Psoas muscle (tissue), 8 donors: ENCODE data around the gene RPL14. TPM values are rescaled to one million over a fixed set of nuclear protein-coding genes. Genes with fewer than 3 reads are reported as not detected.

Source experiments
- ATAC-seq, 4 donors: fragments of 200-7000 bp; cut with Tn5 transposase; one replicate each; pipeline ENCODE4 v1.9.1; 2020; ENCODE audit warnings: moderate library complexity in 3 of 4, mild to moderate bottlenecking in 2 of 4
- DNase-seq, 2 donors: peaks; one replicate each; pipeline ENCODE4 v3.0.0-alpha.2; 2020
- H3K27ac ChIP-seq: fragments of 200-600 bp; one replicate; pipeline ENCODE4 v1.8.0; 2022
- H3K27me3 ChIP-seq, 3 donors: fragments of 200-600 bp in 1 of 3; one replicate each; pipeline versions ENCODE4 v1.6.1 to v1.8.0; 2013 to 2022; ENCODE audit warnings: low read length in 2 of 3, mild to moderate bottlenecking in 2 of 3, moderate library complexity in 1 of 3; ENCODE audit not compliant: insufficient read depth in 3 of 3
- H3K36me3 ChIP-seq, 2 donors: fragments of 200-600 bp in 1 of 2; one replicate each; pipeline versions ENCODE4 v1.6.1 to v1.8.0; 2013 to 2022; ENCODE audit warnings: low read depth in 1 of 2, mild to moderate bottlenecking in 1 of 2, moderate library complexity in 1 of 2; ENCODE audit not compliant: insufficient read depth in 1 of 2
- H3K4me1 ChIP-seq: fragments of 200-600 bp; one replicate; pipeline ENCODE4 v1.8.0; 2022
- H3K4me3 ChIP-seq: fragments of 200-600 bp; one replicate; pipeline ENCODE4 v1.8.0; 2022; ENCODE audit warnings: mild to moderate bottlenecking
- H3K9me3 ChIP-seq: fragments of 200-600 bp; one replicate; pipeline ENCODE4 v1.8.0; 2022
- CTCF ChIP-seq: fragments of 200-600 bp; IDR thresholded peaks from one replicate; pipeline ENCODE4 v1.8.0; 2022; ENCODE audit warnings: antibody characterized with exemption
- WGBS, 3 donors: extraction: QIAGEN DNeasy Blood & Tissue Kit; methylation state at CpG; one replicate each; pipeline versions ENCODE4 v1.1.6 to v1.1.7; 2013; 5-methylcytosine and 5-hydroxymethylcytosine counted together
- intact Hi-C, 2 donors: fragments of 100-400 bp; cut with DNase I; formaldehyde crosslinking; loops; one replicate each; pipeline versions ENCODE4 v1.11.0 to v1.14.2; 2022
- polyA plus RNA-seq, 3 donors: library from polyadenylated mRNA; stranded (reverse); fragments of 200-250 nt; gene quantifications; one replicate each; pipeline ENCODE4 v1.2.3, GENCODE V29; 2013
- total RNA-seq, 4 donors: library from RNA; stranded (reverse); fragmentation: NEBNext Ultra II Directional in 2 of 4; extraction: Animal tissue kit (Norgen Biotek cat#: 25700) in 2 of 4; gene quantifications; one replicate each; pipeline versions ENCODE4 v1.2.1 to v1.2.4, GENCODE V29; 2021 to 2023
- donor health status: healthy with polysubstance abuse.
- donor health status: DM: no; HTN: no; CAD: no; lungs with moderate emphysema.
- donor health status: Bipolar disorder and iron deficiency.
- donor health status: healthy.
- donor health status: DM: yes; HTN: yes; CAD: no.
- donor health status: DM: no; HTN: no; CAD: no.
- donor health status: DM: no; HTN: no; CAD: no.
- donor health status: DM: yes; HTN: yes; CAD: no.

The RPL14 gene
- total and polyA plus RNA-seq, 7 donors: 997 to 1,819 (median 1,323) TPM

GRCh38 chr3:40490916-40491315, 33.8 kb downstream of the RPL14 start:
- Histone ChIP-seq H3K27ac (no peak overlapping the region), H3K9me3 (peaks cover 24% of the 10 kb centered on the region), H3K36me3 (peaks cover 15 to 27% of the 10 kb centered on the region in 2 donors), H3K27me3 (no peaks in the 10 kb centered on the region), H3K4me1 (no peaks in the 10 kb centered on the region), H3K4me3 (no peak overlapping the region)
- no peak for TF ChIP-seq CTCF
- no peak for DNase-seq
- intact Hi-C loops: no loop called here
- ATAC-seq: no peak
- WGBS, 3 donors: 93 to 94% (median 94%) methylated on average over 5 of the region's 5 CpGs

- H3K27ac ChIP-seq: no peak overlapping the region
- WGBS, 3 donors: 29 to 45% (median 31%) methylated on average over 2 of the region's 2 CpGs
- no peaks in the 10 kb centered on the region for H3K4me1 ChIP-seq
- intact Hi-C loops: no loop called here
- no peaks in the 10 kb centered on the region for H3K9me3 ChIP-seq
- H3K4me3 ChIP-seq: no peak overlapping the region
- no peaks in the 10 kb centered on the region for H3K27me3 ChIP-seq
- DNase-seq: no peak
- no peaks in the 10 kb centered on the region for H3K36me3 ChIP-seq
- ATAC-seq: no peak
- TF ChIP-seq CTCF: no peak
Observed at GRCh38 chr3:40494698-40495097, 37.6 kb downstream of the RPL14 start.

GRCh38 chr3:40497288-40497687, 40.1 kb downstream of the RPL14 start:
- Histone ChIP-seq H3K9me3 (no peaks in the 10 kb centered on the region), H3K4me1 (no peaks in the 10 kb centered on the region), H3K36me3 (no peaks in the 10 kb centered on the region), H3K27me3 (no peaks in the 10 kb centered on the region), H3K4me3 (no peak overlapping the region), H3K27ac (no peak overlapping the region)
- TF ChIP-seq CTCF: no peak
- no peak for DNase-seq
- intact Hi-C loops: no loop called here
- 83 to 88% (median 84%) methylated on average over 2 of the region's 2 CpGs for WGBS, 3 donors
- ATAC-seq: no peak

GRCh38 chr3:40499952-40500351, 42.8 kb downstream of the RPL14 start:
- DNase-seq (no peak), ATAC-seq (no peak)
- Histone ChIP-seq H3K36me3 (no peaks in the 10 kb centered on the region), H3K27ac (no peak overlapping the region), H3K27me3 (no peaks in the 10 kb centered on the region), H3K4me3 (no peak overlapping the region), H3K4me1 (peaks cover 4% of the 10 kb centered on the region), H3K9me3 (no peaks in the 10 kb centered on the region)
- TF ChIP-seq CTCF: no peak
- 90 to 97% (median 95%) methylated on average over 1 of the region's 1 CpG for WGBS, 3 donors
- intact Hi-C loops: no loop called here

GRCh38 chr3:40502034-40502433, 44.9 kb downstream of the RPL14 start:
- no peak overlapping the region for H3K4me3 ChIP-seq
- peaks cover 16% of the 10 kb centered on the region for H3K4me1 ChIP-seq
- H3K27ac ChIP-seq: no peak overlapping the region
- ATAC-seq: no peak
- intact Hi-C loops: no loop called here
- H3K27me3 ChIP-seq: no peaks in the 10 kb centered on the region
- no peak for TF ChIP-seq CTCF
- DNase-seq: no peak
- no peaks in the 10 kb centered on the region for H3K9me3 ChIP-seq
- H3K36me3 ChIP-seq: no peaks in the 10 kb centered on the region
- 91 to 93% (median 93%) methylated on average over 2 of the region's 2 CpGs for WGBS, 3 donors
